Colonic mucosa (tissue), 4 donors: Measurements from ENCODE around the gene TBL3. TPM values are rescaled to one million over a fixed set of nuclear protein-coding genes. Genes with fewer than 3 reads are reported as not detected.

Experiments
- DNase-seq: peaks from one replicate; pipeline ENCODE4 v3.0.0-alpha.2; 2020
- H3K27ac ChIP-seq: fragments of 200-600 bp; one replicate; pipeline ENCODE4 v1.8.0; 2021
- H3K27me3 ChIP-seq: fragments of 200-600 bp; one replicate; pipeline ENCODE4 v1.8.0; 2021
- H3K36me3 ChIP-seq: fragments of 200-600 bp; one replicate; pipeline ENCODE4 v1.8.0; 2021
- H3K4me1 ChIP-seq: fragments of 200-600 bp; one replicate; pipeline ENCODE4 v1.8.0; 2021; ENCODE audit warnings: mild to moderate bottlenecking
- H3K4me3 ChIP-seq: fragments of 200-600 bp; one replicate; pipeline ENCODE4 v1.8.0; 2021
- H3K9ac ChIP-seq, 2 donors: one replicate each; pipeline ENCODE4 v1.7.0; 2013; ENCODE audit warnings: control low read depth in 2 of 2, low read depth in 2 of 2, low read length in 2 of 2
- H3K9me3 ChIP-seq: fragments of 200-600 bp; one replicate; pipeline ENCODE4 v1.8.0; 2021
- CTCF ChIP-seq: fragments of 200-600 bp; IDR thresholded peaks from one replicate; pipeline ENCODE4 v1.8.0; 2022; ENCODE audit warnings: antibody characterized with exemption, mild to moderate bottlenecking
- intact Hi-C: fragments of 100-400 bp; cut with DNase I; formaldehyde crosslinking; loops from one replicate; pipeline ENCODE4 v1.14.1; 2022
- total RNA-seq, 2 donors: library from RNA; stranded (reverse); fragmentation: NEBNext Ultra II Directional in 1 of 2; extraction: Animal tissue kit (Norgen Biotek cat#: 25700) in 1 of 2; gene quantifications; one replicate each; pipeline ENCODE4 v1.2.1, GENCODE V29; 2021
- donor health status: healthy.
- donor health status: DM: no; HTN: no; CAD: no.
- donor health status: DM: no; HTN: no; CAD: no.

The TBL3 gene
- total RNA-seq, 2 donors from 2014 or later = 19.4 to 43.1 TPM

GRCh38 chr16:2019518-2019920 lies 47.7 kb downstream of the TBL3 start, which contains the start of gene NPW:
Gene NPW (plus strand): TSS chr16:2019785.
- DNase-seq = no peak
- H3K4me3 ChIP-seq = no peak within 1 kb of the TSS
- peaks cover 12% of the 10 kb centered on the region for H3K4me1 ChIP-seq
- intact Hi-C loops = no loop called here
- TF ChIP-seq CTCF = no peak
- peaks cover 24% of the 10 kb centered on the region for H3K27me3 ChIP-seq
- no peak within 1 kb of the TSS for H3K9ac ChIP-seq
- no peak within 1 kb of the TSS for H3K27ac ChIP-seq
- H3K36me3 ChIP-seq = no peaks in the 10 kb centered on the region
- no peaks in the 10 kb centered on the region for H3K9me3 ChIP-seq

GRCh38 chr16:2019921-2020831 lies 48.3 kb downstream of the TBL3 start:
- intact Hi-C loops = loop anchor here (5.0 to 10.0 kb wide), 2 partner anchors 65 to 122 kb away; no protein-coding TSS in a partner anchor

GRCh38 chr16:2022723-2023091 lies 50.9 kb downstream of the TBL3 start:
- H3K9me3 ChIP-seq = no peaks in the 10 kb centered on the region
- TF ChIP-seq CTCF = no peak
- intact Hi-C loops = loop anchor here (5.0 to 10.0 kb wide), 2 partner anchors 62 to 120 kb away; no protein-coding TSS in a partner anchor
- peak overlapping the region; percentile 27 for H3K4me3 ChIP-seq
- H3K4me1 ChIP-seq = peaks cover 12% of the 10 kb centered on the region
- H3K27me3 ChIP-seq = peaks cover 24% of the 10 kb centered on the region
- H3K9ac ChIP-seq = peak overlapping the region in 1 of 2 donors; percentile 68
- no peaks in the 10 kb centered on the region for H3K36me3 ChIP-seq
- no peak overlapping the region for H3K27ac ChIP-seq
- no peak for DNase-seq

More at GRCh38 chr16:2019921-2020831, 48.3 kb downstream of the TBL3 start:
- Histone ChIP-seq H3K27ac (no peak overlapping the region), H3K9me3 (no peaks in the 10 kb centered on the region), H3K9ac (no peak overlapping the region), H3K4me1 (peaks cover 12% of the 10 kb centered on the region), H3K36me3 (no peaks in the 10 kb centered on the region), H3K27me3 (peaks cover 24% of the 10 kb centered on the region), H3K4me3 (no peak overlapping the region)
- DNase-seq = no peak
- TF ChIP-seq CTCF = no peak

- Histone ChIP-seq H3K9me3 (no peaks in the 10 kb centered on the region), H3K27me3 (peaks cover 24% of the 10 kb centered on the region), H3K27ac (peak overlapping the region; percentile 57), H3K9ac (peak overlapping the region; percentile 50 to 68), H3K4me3 (peak overlapping the region; percentile 27), H3K36me3 (no peaks in the 10 kb centered on the region), H3K4me1 (peaks cover 12% of the 10 kb centered on the region)
- peak; percentile 80 for TF ChIP-seq CTCF
- intact Hi-C loops = loop anchor here (5.0 to 10.0 kb wide), 2 partner anchors 61 to 119 kb away; no protein-coding TSS in a partner anchor
- DNase-seq = peak; percentile 98
These were observed 51.5 kb downstream of the TBL3 start for GRCh38 chr16:2023092-2024031.

- no peak for TF ChIP-seq CTCF
- H3K4me1 ChIP-seq = peaks cover 12% of the 10 kb centered on the region
- no peak for DNase-seq
- peak overlapping the region; percentile 37 to 65 for H3K9ac ChIP-seq
- H3K36me3 ChIP-seq = no peaks in the 10 kb centered on the region
- peaks cover 24% of the 10 kb centered on the region for H3K27me3 ChIP-seq
- H3K27ac ChIP-seq = no peak overlapping the region
- no peak overlapping the region for H3K4me3 ChIP-seq
- intact Hi-C loops = loop anchor here (5.0 to 10.0 kb wide), 2 partner anchors 61 to 118 kb away; no protein-coding TSS in a partner anchor
- H3K9me3 ChIP-seq = no peaks in the 10 kb centered on the region
These were observed 52.2 kb downstream of the TBL3 start for GRCh38 chr16:2024032-2024420.
